OCI-LY7 (cell line): ENCODE results near the gene RBM48.
"Not testable (repeated sequence)": the region's sequence is repeated elsewhere in the genome, so short reads cannot be mapped to it uniquely, and the experiment has no call there.

ENCODE experiments used
- EZH2phosphoT487 ChIP-seq: fragments of 200-600 bp; sonication (generic); IDR thresholded peaks from 2 replicates; pipeline ENCODE4 v1.6.1; 2018; ENCODE audit warnings: low read depth, borderline replicate concordance, mild to moderate bottlenecking, mixed run types, antibody characterized with exemption, low read length, moderate library complexity, mixed read lengths
- TF ChIP-seq, protein P1 (sequence below): fragments of 200-600 bp; sonication (generic); conservative IDR thresholded peaks from 2 replicates; pipeline ENCODE4 v1.5.1; 2014; ENCODE audit warnings: mild to moderate bottlenecking, antibody characterized with exemption, low read length, moderate library complexity, mixed read lengths

DNA sequence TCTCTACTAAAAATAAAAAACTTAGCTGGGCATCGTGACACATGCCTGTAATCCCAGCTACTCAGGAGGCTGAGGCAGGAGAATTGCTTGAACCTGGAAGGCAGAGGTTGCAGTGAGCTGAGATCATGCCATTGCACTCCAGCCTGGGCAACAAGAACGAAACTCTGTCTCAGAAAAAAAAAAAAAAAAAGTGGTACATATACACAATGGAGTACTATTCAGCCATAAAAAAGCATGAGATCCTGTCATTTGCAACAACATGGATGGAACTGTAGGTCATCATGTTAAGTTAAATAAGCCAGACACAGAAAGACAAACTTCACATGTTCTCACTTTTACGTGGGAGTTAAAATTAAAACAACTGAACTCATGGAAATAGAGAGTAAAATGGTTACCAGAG, 14.9 kb downstream of the RBM48 start:
- TF ChIP-seq, protein P1, sequence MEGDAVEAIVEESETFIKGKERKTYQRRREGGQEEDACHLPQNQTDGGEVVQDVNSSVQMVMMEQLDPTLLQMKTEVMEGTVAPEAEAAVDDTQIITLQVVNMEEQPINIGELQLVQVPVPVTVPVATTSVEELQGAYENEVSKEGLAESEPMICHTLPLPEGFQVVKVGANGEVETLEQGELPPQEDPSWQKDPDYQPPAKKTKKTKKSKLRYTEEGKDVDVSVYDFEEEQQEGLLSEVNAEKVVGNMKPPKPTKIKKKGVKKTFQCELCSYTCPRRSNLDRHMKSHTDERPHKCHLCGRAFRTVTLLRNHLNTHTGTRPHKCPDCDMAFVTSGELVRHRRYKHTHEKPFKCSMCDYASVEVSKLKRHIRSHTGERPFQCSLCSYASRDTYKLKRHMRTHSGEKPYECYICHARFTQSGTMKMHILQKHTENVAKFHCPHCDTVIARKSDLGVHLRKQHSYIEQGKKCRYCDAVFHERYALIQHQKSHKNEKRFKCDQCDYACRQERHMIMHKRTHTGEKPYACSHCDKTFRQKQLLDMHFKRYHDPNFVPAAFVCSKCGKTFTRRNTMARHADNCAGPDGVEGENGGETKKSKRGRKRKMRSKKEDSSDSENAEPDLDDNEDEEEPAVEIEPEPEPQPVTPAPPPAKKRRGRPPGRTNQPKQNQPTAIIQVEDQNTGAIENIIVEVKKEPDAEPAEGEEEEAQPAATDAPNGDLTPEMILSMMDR, result not testable (repeated sequence)
- not testable (repeated sequence) for TF ChIP-seq EZH2phosphoT487
